SH-SY5Y (cell line): ENCODE results near the gene ANKRD63.

Source experiments
- GATA2 ChIP-seq: IDR thresholded peaks from 2 replicates; pipeline ENCODE4 v1.6.1; 2011; ENCODE audit warnings: mild to moderate bottlenecking, low read depth, low read length
- GATA3 ChIP-seq: IDR thresholded peaks from 2 replicates; pipeline ENCODE4 v1.6.1; 2011; ENCODE audit warnings: low read depth, mild to moderate bottlenecking, low read length, moderate library complexity

Gene ANKRD63

DNA sequence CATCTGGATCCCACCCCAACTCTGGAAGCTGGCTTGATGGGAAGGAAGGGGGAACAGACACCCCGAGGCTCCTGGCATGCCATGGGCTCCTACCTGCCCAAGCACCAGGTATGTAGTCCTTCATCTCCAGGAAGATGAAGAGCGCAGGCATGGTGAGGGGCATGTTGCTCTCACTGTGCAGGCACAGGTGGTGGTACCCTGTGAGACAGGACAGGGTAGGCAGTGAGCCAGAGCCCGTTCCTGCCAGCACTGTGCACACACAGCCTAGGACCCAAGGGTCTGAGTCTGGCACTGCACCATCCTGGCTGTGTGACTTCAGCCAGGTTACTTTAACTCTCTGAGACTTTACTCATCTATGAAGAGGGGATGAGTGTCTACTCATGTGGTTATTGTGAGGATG, 9.4 kb upstream of the ANKRD63 start:
- TF ChIP-seq GATA3 (no peak), GATA2 (no peak)

DNA sequence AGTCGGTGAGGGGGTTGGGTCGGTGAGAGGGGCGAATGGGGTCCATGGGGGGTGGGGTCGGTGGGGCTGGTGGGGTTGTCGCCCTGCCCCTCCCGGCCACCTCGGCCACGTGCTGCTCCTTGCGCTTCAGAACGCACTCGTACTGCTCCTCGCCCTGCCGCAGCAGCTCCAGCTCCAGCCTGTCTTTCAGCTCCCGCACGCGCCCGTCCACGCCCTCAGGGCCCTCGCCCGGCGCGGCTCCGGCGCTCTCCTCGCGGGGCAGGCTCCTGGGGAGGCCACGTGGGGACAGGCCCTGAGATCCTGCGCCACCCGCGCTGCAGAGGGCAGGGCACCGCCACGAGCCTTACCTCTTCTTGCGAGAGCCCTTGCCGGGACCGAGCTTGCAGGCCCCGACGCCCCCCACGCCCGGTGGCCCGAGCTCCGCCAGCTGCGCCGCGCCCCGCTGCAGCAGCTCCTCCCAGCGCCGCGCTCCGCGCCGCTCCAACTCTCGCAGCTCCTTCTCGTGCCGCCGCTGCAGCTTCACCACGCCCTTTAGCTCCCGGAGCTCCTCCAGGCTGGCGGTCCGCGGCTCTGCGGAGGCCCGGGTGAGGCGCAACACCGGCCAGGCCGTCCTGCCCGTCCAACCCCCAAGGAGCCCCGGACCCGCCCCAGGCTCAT, 8.2 kb upstream of the ANKRD63 start:
- TF ChIP-seq GATA3: no peak
- no peak for TF ChIP-seq GATA2

DNA sequence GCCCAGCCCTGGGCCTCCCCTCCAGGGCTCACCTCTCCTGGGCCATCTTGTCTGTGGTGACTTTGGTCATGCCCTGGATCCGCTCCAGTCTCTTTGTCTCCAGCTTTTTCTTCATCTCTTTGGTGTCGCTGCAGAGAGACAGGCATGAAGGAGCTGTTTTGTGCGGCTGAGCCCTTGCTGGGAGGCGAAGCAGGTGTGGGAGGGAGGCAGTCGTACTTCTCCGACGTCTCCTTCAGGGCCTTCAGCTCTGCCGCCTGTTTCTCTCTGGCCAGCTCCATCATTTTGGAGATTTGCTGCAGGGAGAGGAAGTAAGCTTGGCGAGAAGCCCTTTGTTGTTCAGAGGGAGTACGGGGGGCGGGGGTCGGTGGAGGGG, 7.7 kb upstream of the ANKRD63 start:
- TF ChIP-seq GATA3: no peak
- TF ChIP-seq GATA2: no peak

DNA sequence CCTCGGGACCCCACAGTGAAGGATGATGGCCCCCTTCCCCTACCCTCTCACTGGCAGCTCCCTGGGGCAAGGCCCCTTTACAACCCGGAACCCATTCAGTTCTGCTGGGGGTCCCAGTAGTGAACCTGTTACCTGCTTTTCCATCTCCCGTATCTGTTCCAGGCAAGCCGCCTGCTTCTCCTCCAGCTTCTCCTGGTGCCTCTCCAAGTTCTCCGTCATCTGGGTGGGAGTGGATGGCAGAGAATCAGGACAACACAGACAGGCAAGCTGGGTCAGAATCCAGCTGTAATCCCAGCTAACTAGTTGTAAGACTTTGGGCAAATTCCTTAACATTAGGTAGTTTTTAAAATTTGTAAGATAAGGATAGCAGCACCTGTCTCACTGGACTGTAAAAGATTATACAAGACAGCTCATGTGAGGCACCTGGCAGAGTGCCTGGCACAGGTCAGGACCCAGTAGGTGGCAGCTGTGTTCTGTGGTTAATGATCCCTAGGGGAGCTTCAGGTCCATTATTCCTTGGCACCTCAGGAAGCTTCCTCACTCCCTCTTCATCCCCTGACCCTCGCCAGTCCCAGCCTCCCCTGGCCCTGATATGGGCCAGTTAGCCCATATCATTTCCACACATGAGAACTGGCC, 6.4 kb upstream of the ANKRD63 start:
- TF ChIP-seq GATA3: no peak
- no peak for TF ChIP-seq GATA2

DNA sequence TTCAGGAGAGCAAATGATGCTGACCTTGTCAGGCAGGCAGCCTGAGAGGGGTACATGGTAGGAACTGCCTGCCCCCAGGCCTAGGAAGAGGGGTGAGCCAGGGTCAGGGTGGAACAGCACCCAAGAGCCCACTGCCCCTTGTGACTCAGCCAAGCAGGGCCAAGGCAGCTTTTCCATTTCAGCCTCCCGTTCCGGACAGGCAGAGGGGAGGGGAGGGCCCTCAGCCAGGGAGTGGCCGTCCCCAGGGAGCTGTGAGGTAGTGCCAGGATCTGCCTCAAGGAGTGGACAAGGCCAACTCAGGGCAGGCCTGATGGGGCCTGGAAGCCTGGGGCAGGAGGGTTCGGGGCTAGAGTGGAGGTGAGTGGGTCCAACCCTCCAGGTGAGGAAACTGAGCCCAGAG, 5.1 kb upstream of the ANKRD63 start:
- TF ChIP-seq GATA3 (no peak), GATA2 (no peak)

DNA sequence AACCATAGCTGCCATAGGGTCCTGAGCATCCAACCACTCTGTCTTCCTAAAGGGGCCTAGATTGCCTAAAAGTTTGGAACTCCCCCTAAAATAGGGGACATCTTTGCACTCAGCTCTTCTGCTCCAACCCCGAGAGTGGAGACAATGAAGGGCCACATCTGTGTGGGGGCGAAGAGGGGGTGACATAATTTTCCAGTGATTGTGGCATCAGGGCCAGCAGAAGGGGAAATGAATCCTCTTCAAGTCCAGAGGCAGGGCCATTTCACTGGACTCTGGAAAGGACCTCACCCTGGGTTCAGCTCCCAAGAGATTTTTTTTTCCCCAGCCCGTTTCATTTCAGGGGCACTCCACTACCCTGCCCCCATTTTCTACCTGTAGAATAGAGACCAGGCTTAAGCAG, 4.6 kb upstream of the ANKRD63 start:
- no peak for TF ChIP-seq GATA2
- TF ChIP-seq GATA3: no peak

DNA sequence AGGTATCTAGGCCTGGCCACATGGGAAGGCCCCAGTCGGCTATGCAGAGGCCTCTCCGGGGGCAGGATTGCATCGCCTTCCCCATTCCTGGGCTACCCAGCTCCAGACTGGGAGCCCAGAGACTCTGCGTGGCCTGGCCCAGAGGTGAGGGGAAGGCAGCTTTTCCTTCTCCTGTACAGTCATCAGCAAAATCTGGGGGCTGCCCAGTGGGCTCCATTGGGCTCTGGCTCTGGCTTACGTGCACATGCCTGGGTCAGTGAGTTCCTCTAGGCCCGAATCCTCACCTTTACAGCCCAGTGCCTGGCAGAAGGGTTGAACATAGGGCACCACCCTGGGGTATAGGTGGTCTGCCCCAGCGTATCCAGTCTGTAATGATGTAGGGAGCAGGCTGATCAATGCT, 3.9 kb upstream of the ANKRD63 start:
- TF ChIP-seq GATA2 (no peak), GATA3 (no peak)

DNA sequence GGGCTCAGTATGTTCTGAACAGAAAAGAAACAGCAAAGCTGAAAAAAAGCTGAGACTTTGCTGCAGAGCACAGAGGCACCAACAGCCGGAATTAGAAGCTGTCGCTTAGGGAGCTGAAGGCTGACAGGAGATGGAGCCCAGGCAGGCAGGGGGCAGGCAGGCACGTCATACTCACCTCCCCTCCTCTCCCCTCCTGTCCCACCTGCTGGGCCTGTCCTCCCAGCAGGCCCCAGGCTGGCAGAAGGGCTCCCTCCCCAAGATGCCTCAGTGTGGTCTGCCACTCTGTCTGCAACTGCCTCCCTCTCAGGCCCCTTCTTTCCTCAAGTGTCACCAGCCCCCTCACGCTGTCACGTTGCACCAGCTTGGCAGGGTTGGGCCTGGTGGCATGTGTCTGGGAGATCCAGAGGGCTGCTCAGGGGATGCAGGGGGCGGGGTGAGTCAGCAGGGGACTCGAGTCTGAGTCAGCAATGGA, 3.2 kb upstream of the ANKRD63 start:
- no peak for TF ChIP-seq GATA2

DNA sequence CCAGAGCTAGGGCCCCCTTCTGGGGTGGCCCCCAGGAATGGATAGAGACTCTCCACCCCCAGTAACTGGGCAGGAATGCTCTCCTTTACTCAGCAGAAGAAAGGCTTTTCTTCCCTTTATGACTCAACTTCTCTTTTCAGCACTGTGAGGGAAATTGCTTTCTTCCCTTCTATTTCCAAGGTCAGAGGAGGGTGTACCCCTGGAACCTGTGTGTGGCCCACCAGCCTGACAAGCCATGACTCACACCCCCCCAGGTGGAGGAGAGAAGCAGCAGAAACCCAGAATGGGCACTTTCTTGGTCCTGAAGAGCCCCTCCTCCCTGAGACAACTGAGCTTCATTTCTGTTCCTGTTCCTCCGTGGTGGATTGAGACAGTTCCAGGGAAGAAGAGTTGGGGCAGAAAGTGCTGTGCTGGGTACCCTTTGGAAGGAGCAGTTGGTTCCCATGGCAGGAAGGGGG, 2.7 kb upstream of the ANKRD63 start:
- no peak for TF ChIP-seq GATA3

DNA sequence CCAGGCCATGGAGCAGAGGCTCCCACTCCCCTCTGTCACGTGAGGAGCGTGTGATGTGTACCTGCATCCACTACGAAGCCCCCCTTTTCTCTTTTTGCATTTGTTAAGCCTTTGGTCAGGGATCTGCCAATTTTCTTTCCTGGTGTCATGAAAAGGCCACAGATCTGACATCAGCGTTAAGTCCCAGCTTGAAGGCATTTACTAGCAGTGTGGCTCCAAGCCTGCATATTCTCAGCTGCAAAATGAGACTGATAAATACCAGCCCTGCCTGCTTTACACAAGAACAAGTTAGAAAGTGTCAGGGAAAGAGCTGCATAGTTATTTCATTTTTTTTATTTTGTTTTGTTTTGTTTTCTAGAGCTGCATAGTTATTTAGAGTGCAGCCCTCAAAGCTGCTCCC, 2.3 kb upstream of the ANKRD63 start:
- TF ChIP-seq GATA2: no peak

DNA sequence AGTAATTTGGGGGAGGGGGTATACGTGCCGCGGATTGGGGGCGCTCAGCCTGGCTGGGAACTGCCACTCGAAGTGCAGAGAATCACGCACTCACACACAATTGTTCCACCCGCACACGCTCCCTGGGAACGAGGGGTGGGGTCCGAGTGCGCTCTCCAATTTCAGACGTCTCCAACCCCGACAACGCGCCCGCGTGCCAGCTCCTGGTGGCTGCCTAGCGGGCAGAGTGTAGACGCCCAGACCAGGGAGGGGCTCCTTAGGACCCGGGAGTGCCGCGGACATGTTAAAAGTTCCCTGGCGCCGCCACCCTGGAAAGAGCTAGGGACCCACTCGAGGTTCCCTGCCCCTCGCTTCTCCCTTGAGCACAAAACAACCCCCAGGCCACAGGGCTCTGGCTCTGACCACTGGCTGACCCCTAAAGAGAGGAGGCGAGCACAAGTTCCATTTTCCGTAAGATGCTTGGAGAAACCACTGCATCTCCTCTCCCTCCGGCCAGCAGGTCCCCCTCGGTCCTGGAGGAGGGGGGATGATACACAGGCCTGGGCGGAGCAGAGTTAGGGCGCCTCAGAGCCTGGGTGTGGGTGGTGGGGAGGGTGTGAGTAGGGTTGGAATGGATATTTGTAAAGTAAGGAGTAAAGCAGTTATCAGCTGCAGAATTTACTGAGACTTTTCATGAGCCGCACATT, 894 bp upstream of the ANKRD63 start:
- TF ChIP-seq GATA3 (no peak), GATA2 (no peak)

DNA sequence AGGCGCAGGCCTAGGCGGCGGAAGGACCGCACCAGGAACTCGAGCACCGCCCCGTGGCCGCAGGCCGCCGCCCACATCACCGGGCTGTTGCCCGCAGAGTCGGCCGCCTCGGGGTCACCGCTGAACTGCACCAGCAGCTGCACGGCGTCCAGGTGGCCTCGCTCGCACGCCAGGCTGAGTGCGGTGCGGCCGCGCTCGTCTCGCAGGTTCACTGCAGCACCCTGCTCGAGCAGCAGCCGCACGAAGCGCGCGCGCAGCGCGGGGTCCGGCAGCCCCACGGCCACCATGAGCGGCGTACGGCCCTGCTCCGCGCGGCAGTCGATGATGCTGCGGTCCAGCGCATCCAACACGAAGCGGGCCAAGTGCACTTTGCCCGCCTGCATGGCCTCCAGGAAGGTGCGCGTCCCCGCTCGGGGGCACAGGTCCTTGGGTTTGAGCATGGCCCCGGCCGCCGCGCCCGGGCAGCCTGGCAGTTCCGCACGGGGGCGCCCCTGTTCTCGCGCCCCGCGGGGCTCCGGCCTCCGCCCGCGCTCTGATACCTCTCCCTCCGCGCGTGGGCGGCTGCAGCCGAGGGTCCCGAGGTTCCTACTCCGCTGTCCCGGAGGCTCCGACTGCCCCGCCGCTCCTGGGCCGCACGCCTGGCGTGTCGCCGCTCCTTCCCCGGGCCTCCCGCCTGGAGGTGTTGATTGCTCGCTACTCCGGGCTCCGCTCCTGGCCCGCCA, 556 bp downstream of the ANKRD63 start:
- TF ChIP-seq GATA3 (no peak), GATA2 (no peak)

DNA sequence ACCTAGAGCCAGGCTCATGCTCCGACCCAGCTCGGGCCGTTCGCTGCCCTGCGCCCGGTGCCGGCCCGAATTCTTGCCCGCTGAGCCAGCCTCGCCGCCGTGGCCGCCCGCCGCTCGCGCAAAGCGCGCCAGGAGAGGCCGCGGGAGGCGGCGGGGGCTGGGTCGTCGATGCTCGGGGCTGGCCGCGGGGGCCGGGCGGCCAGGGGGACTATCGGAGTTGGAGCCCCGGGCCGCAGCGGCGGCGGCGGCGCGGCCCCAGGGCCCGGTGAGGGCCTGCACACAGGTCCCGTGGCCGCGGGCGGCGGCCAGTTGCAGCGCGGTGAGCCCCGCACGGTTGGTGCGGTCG, 1.1 kb downstream of the ANKRD63 start:
- TF ChIP-seq GATA3 (no peak), GATA2 (no peak)

DNA sequence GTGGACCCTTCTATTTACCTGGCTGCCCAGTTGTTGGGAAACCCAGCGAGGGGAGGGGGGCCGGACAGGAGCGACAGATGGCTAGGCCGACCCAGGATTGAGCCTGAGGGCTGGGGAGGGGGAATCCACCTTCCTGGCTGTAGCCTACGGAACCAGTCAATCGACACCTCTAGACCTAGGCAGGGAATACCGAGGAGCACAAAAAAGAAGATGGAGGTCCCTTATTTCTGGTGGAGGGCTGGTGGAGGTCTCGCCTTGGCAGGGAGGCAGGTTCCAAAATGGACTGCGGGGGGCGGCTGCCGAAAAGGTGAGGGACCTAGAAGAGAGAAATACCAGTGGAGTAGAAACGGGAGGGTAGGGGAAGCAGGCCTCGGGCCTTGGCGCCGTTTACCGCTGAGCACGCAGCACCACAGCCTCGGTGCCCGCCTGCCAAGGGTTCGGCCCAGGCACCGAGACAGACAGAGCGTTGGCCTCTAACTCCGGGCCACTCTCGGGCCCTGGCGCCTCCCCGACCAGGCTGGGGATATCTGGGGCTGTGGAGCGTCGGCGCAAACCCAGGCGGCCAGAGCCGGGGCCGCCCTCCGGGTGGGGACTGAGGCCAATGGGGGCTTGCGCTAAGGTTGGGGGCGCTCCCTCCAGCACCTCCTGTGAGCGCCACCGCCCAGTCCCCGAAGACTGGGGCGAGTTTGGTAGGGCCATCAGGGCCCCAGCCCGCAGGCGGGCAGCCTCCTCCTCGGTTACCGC, 1.6 kb downstream of the ANKRD63 start:
- TF ChIP-seq GATA3 (no peak), GATA2 (no peak)
